CD1c-positive myeloid dendritic cell (primary cell): Measurements from ENCODE around the gene ATP13A1.
A peak's percentile ranks its signal among the peaks of the same experiment; 100 is the strongest.

Source experiments
- DNase-seq: peaks from one replicate; pipeline ENCODE4 v3.0.0-alpha.2; 2016; ENCODE audit errors: extremely low spot score

The ATP13A1 gene

DNA sequence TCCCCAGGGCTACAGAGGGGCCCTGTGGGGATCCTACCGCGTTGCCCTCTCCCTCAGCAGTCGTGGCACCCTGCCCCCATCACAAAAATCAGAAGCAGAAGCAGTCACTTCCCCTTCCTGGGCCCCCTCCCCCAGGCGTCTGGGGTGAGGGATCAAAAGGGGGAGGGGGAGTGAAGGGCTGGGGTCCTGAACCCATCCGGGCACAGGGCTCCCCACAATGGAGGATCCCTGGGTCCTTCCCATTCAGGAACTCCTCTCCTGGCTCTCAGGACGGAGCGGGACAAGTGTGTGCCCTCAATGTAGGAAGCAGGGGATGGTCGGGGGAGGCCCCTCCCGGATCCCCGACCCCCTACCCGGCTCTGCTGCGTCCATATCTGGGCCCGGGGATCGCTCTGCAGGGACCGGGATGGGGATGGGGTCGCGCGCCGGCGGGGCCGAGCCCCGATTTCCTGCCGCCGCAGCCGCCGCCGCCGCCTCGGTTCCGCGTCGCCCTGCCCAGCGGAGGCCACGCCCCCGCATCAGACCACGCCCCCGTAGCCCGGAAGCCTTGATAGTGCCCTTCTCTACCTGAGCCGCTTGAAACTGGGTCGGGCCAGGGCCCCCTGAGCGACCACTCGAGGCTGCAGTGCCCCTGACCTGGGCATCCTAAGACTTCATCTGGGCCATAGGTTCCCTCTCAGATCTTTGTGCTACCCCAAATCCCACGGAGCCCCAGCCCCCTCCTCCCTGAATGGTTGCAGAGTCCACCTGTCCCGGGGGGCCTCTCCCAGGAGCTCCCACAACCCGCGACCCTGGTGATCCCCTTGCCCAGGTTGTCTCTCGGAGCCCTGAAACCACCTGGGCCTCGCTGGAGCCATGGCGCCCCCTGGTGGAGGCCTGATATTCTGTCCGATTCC is 20.1 kb downstream of the ATP13A1 start, which contains the start of gene GMIP:
TSS of gene GMIP (minus strand) at position 500 of the 896 bp plus-strand sequence. CDS start at position 372, 128 bp downstream.
- DNase-seq: peak; percentile 80

- peak; percentile 15 for DNase-seq
These were observed 20.8 kb downstream of the ATP13A1 start for GRCh38 chr19:19642506-19643157.

GRCh38 chr19:19637523-19638251 is 25.8 kb downstream of the ATP13A1 start:
- no peak for DNase-seq

GRCh38 chr19:19637186-19637522 is 26.3 kb downstream of the ATP13A1 start:
- no peak for DNase-seq

DNA sequence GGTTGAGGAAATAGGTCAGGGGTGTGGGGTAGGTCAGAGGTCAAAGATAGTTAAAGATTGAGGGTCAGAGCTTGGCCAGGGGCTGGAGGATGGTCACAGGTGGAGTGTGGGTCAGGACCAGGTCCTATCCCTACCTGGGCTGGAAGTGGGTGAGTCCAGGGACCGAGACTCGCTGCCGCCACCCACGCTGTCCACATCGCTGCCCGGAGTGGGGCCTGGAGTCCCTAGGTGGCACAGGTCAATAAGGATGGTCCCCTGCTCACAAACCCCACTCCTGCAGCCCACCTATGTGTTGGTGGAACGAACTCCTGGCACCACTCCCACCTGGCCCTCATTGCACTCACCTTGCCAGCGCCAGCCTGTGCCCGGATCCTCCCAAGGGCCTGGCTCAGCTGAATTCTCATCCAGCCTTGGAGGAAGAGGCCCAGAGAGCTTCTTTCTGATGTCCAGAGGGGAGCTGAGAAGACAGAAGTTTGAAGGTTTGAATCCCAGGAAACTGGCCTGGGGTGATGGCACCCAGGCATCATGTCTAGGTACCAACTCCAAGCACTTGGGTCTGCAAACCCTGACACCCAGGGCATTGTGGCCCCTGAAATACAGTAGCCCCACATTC is 26.8 kb downstream of the ATP13A1 start:
- DNase-seq: no peak

GRCh38 chr19:19635313-19635702 is 28.2 kb downstream of the ATP13A1 start:
- no peak for DNase-seq

GRCh38 chr19:19634516-19635312 is 28.8 kb downstream of the ATP13A1 start:
- no peak for DNase-seq

- DNase-seq: no peak
These were observed 29.6 kb downstream of the ATP13A1 start for GRCh38 chr19:19633711-19634515.

GRCh38 chr19:19632661-19633060 is 30.8 kb downstream of the ATP13A1 start:
- DNase-seq: no peak

GRCh38 chr19:19631346-19631745 is 32.1 kb downstream of the ATP13A1 start:
- DNase-seq: no peak

DNA sequence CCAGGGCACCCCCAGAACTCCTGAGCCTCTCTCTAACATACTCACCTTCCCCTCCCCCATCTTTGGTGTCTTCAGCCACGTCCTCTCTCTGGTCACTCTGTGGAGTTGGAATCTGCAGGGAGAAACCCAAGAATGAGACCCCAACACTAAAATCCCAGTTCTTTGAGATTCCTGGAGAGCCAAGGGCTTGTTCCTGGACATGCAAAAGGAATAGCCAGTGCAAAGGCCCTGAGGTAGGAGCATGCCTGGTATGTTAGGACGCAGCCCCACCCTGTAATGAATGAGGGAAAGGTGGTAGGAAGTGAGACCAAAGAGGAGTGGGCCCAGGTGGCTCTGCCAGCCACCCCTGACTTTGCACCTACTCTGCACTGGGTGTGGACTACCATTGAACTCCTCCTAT is 33.0 kb downstream of the ATP13A1 start:
- no peak for DNase-seq

- DNase-seq: no peak
These were observed 33.4 kb downstream of the ATP13A1 start for GRCh38 chr19:19630062-19630414.

DNA sequence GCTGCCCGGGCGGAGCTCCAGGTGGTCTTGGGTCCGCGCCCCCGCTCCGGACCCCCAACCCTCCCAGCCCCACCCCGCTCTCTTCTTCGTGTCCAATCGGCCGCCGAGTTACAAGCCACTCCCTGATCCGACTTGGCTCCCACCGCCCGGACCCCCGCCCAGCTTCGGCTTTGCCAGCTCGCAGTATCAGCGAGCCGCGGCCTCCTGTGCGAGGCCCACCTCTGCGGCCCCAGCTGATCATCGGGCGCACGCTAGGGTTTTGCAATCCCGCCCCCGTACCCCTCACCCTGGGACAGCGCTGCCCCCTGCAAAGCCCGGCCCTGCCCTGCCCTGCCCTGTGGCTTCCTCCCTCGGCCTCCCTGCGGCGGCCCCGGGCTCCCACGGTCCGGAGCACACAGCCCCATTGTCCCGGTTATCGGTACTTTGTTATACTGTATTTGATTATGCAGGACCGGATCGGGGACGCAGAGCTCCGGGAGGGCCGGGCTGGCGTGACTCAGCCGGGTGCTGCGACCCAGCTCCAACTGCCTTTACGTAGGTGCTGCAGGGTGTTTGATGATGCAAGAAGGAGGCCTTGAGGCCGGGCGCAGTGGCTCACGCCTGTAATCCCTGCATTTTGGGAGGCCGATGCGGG is 34.9 kb downstream of the ATP13A1 start:
- peak; percentile 76 for DNase-seq

GRCh38 chr19:19627621-19628500 is 35.6 kb downstream of the ATP13A1 start, which contains the start of gene LPAR2:
LPAR2 (minus strand) TSS chr19:19628220; CDS start chr19:19627275, 945 bp downstream.
- DNase-seq: peak; percentile 54

DNA sequence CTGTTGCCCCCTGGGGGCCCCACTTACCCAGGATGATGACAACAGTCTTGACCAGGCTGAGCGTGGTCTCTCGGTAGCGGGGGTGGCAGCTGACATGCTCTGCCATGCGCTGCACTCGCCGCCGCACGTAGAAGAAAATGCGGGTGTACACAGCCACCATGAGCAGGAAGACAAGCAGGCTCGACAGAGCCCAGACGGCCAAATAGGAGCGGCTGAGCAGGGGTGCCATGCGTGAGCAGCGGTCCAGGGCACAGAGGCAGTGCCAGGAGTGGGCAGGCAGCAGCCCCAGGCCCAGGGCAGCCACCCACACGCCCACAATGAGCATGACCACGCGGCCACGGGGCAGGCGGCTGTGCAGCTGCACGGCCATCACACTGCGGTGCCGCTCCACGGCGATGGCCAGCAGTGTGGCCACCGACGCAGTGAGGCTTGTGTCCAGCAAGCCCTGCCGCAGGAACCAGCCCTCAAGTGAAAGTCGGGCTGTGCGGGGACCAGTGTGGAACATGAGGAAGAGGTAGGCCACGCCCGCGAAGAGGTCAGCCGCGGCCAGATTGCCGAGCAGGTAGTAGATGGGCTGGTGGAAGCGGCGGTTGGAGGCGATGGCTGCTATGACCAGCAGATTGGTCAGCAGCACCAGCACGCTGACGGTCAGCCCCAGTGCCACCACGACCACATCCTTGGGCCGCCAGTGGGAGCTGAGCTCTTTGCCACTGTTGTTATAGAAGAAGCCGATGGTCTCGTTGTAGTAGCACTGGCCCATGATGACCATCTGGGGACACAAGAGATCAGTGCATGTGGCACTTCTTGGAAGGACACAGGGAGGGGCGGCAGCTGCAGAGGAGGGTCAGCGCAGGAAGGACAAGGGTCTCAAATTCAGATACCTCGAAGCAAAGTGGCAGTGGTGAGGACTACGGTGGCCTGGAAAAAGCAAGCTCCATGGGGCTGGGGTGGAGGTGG is 36.7 kb downstream of the ATP13A1 start:
- DNase-seq: no peak

DNA sequence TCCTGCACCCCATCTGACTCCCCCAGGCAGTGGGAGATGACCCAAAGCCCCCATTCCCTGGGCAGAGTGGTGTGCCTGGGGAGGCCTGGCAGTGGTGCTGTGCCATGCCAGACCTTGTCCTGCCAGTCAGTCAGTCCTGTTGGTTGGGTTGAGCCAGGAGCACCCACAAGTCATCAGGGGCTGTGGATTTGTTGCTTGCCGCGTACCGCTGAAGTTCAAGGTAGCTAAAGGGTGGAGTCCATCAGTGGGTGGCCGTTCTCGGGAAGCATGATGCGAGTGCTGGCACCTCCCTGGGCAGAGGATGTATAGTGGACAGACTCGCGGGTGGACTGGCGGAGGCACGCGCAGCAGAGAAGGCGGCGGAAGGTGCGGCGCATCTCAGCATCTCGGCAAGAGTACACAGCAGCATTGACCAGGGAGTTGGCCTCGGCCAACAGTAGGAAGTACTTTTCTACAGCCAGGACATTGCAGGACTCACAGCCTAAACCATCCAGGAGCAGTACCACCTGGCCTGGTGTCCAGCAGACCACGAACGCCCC is 39.4 kb downstream of the ATP13A1 start:
- no peak for DNase-seq

- no peak for DNase-seq
These were observed 40.1 kb downstream of the ATP13A1 start for GRCh38 chr19:19623383-19623782.
